GM18951 (cell line): ENCODE measurements around the gene P4HB.

Experiments used
- POLR2A ChIP-seq: IDR thresholded peaks from 4 replicates; pipeline ENCODE4 v1.6.1; 2011; ENCODE audit warnings: mild to moderate bottlenecking; ENCODE audit not compliant: insufficient read length, insufficient read depth; ENCODE audit errors: extremely low read depth
- in situ Hi-C: fragments of 300-500 bp; cut with MboI; formaldehyde crosslinking; loops from one replicate; pipeline ENCODE4 v1.12.0; 2022; ENCODE audit warnings: low sequenced_read_pairs, mixed read lengths, inconsistent platforms; ENCODE audit not compliant: unreplicated experiment

P4HB gene

GRCh38 chr17:81868674-81869220, 8.4 kb upstream of the P4HB start:
- TF ChIP-seq POLR2A: no peak
- in situ Hi-C loops: no loop called here

- peak; percentile 41 for TF ChIP-seq POLR2A
- in situ Hi-C loops: no loop called here
These were observed 7.8 kb upstream of the P4HB start for GRCh38 chr17:81867991-81868673.

- TF ChIP-seq POLR2A: peak; percentile 23
These were observed 7.0 kb upstream of the P4HB start for GRCh38 chr17:81867170-81867990.

GRCh38 chr17:81866440-81867169, 6.3 kb upstream of the P4HB start:
- TF ChIP-seq POLR2A: peak; percentile 50
- in situ Hi-C loops: no loop called here

More at GRCh38 chr17:81867170-81867990, 7.0 kb upstream of the P4HB start:
- in situ Hi-C loops: no loop called here

GRCh38 chr17:81865733-81866439, 5.6 kb upstream of the P4HB start:
- TF ChIP-seq POLR2A: no peak
- in situ Hi-C loops: no loop called here

- no peak for TF ChIP-seq POLR2A
- in situ Hi-C loops: no loop called here
These were observed 5.0 kb upstream of the P4HB start for GRCh38 chr17:81865358-81865732.

- in situ Hi-C loops: no loop called here
- no peak for TF ChIP-seq POLR2A
These were observed 3.8 kb upstream of the P4HB start for GRCh38 chr17:81863833-81864768.

- in situ Hi-C loops: no loop called here
- TF ChIP-seq POLR2A: no peak
These were observed 2.9 kb upstream of the P4HB start for GRCh38 chr17:81863123-81863675.

- TF ChIP-seq POLR2A: peak; percentile 95
- in situ Hi-C loops: no loop called here
These were observed 627 bp upstream of the P4HB start for GRCh38 chr17:81860756-81861568.

- TF ChIP-seq POLR2A: no peak
- in situ Hi-C loops: no loop called here
These were observed 1.1 kb downstream of the P4HB start for GRCh38 chr17:81858967-81859905.
